ENCODE measurements around the gene PCNT.
"Not testable (repeated sequence)": the region's sequence is repeated elsewhere in the genome, so short reads cannot be mapped to it uniquely, and the experiment has no call there.

The PCNT gene

DNA sequence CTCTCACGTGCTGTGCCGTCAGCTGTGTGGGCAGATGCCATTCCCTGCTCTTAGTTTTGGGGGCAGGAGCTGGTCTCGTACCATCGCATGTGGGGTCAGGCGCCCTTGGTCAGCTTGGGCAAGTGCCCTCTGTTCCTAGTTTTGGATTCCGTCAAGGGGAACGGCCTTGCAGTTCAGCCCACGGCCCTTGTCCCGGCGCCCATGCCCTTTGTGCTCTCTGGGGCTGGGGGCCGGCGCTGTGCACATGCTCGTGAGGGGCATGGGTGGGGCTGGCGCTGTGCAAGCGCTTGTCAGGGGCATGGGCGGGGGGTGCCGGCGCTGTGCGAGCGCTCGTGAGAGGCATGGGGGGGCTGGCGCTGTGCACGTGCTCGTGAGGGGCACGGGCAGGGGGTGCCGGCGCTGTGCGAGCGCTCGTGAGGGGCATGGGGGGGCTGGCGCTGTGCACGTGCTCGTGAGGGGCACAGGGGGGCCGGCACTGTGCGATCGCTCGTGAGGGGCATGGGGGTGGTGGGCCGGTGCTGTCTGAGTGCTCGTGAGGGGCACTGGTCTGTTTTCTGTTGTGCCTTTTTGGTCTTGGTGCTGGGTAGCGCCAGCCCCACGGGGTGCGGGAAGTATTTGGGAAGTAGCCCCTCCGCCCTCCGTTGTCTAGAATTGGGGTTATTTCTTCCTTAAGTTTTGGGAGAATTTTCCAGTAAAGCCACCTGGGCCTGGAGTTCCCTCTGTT, 105.2 kb downstream of the PCNT start:
- no peak for DNase-seq

DNA sequence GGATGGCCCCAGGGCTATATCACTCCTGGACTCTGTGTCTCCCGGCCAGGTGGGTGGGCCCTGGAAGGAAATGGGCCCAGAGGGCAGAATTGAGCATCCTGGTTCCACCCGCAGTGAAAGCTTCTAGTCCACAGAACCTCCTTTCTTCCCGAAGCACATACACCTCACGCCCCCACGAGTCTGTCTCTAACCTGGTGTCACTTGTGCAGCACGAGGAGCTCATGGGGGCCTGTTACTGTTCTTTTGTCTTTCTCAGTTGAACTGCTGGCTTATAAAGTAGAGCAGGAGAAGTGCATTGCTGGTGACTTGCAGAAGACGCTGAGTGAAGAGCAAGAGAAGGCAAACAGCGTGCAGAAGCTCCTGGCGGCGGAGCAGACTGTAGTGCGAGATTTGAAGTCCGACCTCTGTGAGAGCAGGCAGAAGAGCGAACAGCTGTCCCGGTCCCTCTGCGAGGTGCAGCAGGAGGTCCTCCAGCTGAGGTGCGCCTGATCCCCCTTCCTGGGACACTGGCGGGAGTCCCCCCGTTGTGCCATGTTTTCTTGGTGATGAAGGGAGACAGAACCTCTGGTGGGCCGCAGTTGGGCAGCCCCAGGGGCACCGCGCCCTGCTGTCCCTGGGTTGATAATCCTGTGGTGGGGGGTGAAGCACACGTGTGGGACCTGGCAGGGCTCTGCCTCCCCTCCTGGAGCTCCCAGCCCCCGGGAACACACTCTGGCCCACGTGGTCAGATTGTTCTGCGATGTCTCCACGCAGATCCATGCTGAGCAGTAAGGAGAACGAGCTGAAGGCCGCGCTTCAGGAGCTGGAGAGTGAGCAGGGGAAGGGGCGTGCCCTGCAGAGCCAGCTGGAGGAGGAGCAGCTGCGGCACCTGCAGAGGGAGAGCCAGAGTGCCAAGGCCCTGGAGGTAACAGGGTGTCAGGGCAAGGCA, 106.1 kb downstream of the PCNT start:
- DNase-seq, result no peak

DNA sequence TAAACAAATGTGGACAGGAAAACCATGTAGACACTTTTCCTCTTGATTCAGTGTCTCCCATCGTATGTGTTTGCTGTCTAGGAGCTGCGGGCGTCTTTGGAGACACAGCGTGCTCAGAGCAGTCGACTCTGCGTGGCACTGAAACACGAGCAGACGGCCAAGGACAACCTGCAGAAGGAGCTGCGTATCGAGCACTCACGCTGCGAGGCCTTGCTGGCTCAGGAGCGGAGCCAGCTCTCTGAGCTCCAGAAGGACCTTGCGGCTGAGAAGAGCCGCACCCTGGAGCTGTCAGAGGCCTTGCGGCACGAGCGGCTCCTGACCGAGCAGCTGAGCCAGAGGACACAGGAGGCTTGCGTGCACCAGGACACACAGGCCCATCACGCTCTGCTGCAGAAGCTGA, 107.5 kb downstream of the PCNT start:
- DNase-seq, result no peak

DNA sequence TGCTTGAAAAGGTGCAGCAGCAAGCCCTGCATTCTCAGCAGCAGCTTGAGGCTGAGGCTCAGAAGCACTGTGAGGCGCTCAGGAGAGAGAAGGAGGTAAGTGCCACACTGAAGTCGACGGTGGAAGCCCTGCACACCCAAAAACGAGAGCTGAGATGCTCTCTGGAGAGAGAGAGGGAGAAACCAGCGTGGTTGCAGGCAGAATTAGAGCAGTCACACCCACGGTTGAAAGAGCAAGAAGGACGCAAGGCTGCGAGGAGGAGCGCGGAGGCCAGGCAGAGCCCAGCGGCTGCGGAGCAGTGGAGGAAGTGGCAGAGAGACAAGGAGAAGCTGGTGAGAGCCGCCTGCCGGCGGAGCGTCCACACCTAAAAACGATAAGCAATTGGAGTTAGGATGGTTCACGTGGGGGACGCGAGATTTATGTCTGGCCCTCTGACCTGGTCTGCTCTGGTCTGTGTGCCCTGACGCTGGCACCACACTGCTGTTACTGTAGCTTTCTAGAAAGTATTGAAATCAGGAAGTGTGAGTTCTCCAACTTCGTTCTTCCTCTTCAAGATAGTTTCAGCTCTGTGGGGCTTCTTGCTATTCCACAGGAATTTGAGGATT, 108.0 kb downstream of the PCNT start:
- DNase-seq, result no peak

DNA sequence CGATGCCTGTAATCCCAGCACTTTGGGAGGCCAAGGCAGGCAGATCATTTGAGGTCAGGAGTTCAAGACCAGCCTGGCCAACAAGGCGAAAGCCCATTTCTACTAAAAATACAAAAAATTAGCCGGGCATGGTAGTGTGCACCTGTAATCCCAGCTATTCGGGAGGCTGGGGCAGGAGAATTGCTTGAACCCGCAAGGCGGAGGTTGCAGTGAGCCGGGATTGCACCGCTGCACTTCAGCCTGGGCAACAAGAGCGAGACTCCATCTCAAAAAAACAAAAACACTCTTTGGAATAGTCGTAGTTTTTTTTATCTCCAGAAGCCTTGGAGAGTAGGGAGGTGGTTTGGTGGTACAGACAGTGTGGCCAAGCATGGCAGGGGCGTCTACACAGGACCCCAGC, 109.2 kb downstream of the PCNT start:
- DNase-seq, result not testable (repeated sequence)

DNA sequence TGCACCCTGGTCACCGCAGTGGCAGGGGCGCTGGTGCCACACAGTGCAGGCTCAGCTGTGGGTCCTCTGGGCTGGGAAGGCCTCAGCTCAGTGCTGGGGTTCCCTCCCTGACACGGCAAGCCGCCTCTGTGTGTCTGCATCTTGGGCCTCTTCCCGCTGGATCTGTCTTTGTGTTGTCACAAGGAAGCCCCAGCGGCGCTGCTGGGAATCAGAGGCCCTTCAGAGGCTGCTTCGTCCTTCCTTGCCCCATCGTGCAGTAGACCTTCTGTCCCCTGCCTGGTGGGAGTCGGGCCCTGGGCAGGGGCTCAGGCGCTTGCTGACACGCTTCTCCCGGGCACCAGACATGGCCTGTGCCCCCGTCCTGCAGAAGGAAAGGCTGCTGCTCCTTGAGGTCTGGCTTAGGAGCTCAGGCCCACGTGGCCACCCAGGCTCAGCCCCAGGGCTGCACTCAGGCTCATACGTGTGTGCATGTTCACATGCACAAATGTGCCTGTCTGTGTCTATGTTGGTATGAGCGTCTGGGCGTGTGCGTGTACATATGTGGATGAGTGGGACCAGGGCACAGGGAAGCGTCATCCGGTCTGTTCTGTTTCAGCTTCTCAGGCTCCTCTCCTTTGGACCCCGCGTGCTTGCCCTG, 110.5 kb downstream of the PCNT start:
- no peak for DNase-seq

DNA sequence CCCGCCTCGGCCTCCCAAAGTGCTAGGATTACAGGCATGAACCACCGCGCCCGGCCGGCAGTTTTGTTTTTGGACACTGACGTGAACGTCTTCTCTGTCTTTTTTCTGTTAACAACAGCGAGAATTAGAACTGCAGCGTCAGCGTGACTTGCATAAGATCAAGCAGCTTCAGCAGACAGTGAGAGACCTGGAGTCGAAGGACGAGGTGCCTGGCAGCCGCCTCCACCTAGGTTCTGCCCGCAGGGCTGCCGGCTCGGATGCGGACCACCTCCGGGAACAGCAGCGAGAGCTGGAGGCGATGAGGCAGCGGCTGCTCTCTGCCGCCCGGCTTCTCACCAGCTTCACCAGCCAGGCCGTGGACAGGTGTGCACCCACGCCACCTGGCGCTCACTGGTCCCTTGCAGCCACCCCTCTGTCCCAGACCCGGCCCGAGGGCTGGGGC, 111.9 kb downstream of the PCNT start:
- DNase-seq, result no peak

DNA sequence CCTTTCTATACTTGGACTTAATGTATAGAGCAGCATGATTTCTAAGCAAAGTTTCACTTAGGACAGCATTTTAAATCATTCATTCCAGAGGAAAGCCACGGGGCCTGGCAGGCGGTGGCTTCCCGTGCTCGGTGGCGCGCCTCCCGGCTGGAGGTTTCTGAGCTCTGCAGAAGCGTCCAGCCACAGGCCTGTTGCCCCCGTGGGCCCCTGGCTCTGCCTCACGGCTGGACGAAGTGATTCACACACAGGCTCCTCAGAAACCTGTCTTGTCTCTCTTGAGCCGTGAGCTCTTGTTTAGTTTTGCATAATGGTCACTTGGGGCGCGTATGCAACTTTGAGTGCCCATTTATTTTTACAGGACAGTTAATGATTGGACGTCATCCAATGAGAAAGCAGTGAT, 112.7 kb downstream of the PCNT start:
- no peak for DNase-seq

DNA sequence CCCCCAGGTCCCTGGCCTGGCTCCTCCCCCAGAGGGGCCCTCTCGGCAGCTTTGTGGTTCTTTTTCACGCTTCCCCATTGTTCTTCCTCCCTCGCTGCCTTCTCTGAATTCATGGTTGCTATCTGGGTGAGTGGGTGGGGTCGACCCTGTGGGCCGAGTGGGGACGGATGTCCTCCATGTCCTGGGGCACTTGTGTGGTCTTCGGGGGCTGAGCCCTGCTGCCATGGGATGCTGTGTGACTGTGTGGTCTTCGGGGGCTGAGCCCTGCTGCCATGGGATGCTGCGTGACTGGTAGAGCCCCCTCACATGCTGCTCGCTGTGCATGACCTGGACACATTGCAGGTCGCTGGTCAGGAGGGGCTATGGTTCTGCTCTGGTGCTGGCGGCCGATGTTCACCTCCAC, 113.1 kb downstream of the PCNT start:
- no peak for DNase-seq

DNA sequence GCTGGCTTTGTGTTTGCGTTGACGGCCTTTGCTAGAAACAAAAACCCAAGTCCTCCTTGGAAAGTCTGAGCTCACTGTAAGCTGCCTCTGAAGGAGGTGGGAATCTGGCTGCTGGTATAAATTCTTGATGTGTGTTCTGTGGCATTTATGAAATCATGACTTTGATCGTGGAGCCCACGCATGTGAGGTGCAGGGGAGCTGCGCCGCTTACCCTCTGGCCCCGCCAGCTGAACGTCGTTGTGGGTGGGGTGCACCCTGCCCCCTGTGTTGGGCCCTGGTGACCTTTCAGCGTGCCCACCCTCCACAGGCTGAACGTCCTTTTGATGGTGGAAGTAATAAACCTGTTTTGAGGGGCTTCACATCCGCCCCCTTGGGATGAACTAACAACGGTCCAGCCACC, 113.6 kb downstream of the PCNT start:
- no peak for DNase-seq

DNA sequence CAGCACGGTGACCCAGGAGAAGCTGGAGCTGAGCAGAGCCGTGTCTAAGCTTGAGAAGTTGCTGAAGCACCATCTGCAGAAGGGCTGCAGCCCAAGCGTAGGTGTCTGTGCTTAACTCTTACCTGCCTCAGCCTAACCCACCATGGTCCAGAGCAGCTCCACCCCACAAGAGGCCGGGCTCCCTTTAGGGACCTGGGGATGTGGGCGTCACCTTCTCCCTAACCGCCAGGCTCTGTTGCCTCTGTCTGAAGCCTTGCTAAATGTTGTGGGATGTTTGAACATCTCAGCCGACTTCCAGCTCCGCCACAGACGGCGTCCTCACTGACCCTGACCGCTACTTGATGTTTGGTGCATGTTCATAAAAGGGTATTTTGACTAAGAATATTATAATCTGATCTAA, 114.3 kb downstream of the PCNT start:
- no peak for DNase-seq

DNA sequence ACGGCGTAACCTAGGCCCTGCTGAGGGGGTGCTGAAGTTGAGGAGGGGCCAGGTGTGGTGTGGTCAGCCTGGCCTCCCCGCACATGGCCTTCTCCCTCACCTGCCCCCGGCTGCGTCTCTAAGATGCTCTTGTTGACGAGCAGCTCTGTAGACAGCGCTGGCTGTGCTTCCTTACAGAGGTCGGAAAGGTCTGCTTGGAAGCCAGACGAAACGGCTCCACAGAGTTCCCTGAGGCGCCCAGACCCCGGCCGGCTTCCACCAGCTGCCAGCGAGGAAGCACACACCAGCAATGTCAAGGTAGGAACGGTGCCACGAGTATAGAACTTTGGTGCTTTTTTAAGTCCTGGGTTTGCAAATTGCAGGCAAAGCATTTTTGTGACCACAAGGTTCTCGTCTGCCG, 116.0 kb downstream of the PCNT start:
- no peak for DNase-seq

DNA sequence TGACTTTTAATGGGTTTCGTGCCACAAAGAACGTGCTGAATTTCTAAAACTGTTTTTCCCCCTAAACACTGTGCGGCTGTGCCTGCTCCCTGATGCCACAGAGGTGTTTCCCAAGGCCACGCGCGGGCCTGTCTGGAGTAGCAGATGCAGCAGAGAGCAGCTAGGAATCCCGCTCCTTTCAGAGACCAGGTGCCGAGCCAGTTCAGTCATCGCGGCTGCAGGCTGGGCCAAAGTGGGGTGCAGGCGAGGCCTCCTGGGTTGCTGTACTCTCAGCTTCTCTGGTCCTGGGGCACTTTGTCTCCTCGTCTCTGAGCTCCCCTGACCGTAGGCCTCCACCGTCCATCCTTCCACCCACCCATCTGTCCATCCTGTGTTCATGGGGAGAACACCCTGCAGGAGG, 117.4 kb downstream of the PCNT start:
- DNase-seq, result no peak

DNA sequence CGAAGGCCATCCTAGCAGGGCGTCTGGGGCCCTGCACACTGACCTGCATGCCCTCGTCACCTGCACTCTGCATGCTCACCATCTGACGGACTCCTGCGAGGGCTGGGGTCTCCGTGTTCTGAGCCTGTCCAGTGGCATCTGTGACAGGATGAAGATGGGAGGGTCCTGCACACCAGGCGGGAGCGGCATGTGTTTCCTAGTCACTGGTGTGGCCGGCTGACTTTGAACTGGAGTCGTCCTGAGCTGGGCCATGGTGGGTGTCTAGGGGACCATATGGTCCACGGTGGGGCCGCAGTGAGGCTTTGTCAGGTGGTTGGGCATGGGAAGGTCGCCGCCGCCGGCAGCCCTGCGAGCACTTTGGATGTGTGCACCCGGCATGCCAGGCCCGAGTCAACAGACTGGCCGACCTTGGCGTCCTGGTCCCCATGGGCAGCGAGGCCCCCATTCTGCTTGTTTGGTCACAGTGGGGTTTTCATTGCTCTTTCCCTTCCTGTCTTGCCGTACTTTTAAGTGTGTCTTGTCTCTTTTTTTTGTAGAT, 118.1 kb downstream of the PCNT start:
- DNase-seq, result no peak

DNA sequence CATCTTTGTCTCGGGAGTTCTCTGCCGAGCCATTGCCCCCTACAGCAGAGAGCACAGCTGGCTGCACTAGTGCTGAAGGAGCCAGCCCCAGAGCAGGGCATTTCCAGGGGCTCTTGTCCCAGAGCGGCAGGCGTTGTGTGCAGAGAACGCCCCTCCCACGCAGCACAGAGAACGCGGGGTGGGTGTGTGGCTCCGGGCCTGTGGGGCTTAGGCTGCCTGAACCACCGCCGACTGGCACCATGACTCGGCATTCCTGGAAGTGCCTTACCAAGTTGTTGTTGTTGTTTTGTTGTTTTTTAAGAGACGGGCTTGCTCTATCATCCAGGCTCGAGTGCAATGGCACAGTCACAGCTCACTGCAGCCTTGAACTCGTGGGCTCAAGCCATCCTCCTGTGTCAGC, 119.0 kb downstream of the PCNT start:
- DNase-seq, result no peak

DNA sequence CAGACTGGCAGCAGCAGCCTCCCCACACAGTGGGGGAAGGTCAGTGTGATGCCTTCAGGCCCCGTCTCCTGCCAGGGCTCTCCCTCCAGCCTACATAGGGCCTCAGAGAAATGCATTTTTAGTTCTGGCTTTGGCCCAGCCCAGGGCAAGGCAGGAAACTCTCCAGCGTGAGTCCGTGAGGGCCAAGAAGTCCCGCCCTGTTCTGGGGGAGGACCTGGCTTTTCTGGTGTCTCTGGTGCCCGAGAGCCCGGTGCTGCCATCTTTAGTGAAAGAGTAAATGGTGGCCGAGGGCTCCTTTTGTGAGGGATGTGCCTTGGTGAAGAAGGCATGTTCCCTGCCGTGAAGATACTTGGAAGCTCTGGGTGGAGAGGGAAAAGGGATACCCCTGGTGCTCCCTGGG, 120.0 kb downstream of the PCNT start:
- no peak for DNase-seq

DNA sequence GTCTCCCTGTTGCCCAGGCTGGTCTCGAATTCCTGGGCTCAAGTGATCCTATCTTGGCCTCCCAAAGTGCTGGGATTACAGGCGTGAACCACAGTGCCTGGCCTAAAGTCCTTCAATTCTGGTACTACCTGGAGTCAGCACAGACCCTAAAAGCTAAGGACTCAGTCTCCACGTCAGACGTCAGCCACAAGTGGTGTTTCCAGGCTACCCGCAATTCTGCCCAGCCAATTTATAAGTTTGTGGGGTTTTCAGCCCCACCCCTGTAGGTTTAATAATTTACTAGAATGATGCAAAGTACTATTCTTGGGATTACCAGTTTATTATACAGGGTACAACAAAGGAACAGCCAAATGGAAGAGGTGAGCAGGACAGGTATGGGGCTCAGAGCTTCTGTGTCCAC, 124.2 kb downstream of the PCNT start:
- DNase-seq, result no peak

DNA sequence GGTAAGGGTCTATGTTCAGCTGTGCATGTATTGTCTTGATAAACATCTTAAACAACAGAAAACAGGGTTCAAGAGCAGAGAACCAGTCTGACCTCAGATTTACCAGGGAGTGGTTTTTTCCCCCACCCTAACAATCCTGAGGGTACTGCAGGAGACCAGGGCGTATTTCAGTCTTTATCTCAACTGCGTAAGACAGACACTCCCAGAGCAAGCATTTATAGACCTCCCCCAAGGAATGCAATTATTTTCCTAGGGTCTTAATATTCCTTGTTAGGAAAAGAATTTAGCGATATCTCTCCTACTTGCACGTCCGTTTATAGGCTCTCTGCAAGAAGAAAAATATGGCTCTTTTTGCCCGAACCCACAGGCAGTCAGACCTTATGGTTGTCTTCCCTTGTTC, 124.9 kb downstream of the PCNT start:
- DNase-seq, result not testable (repeated sequence)

DNA sequence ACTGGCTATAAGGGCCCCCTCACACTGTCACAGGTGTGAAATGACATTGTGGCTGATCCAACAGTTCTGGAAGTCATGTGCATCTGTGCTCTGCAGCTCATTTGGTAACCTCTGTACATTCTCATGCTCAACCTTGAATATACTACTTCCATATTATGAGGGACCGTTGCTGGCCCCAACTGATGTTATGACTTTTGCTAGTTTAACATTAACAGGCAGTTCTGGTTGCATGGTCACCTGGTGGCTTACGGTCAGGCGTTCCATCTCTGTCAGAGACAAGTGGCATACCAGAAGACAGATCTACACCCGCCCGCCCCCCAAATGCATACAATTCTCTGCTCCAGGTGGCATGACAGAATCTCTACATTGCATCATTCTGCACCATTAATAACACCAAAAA, 128.8 kb downstream of the PCNT start:
- DNase-seq, result no peak

DNA sequence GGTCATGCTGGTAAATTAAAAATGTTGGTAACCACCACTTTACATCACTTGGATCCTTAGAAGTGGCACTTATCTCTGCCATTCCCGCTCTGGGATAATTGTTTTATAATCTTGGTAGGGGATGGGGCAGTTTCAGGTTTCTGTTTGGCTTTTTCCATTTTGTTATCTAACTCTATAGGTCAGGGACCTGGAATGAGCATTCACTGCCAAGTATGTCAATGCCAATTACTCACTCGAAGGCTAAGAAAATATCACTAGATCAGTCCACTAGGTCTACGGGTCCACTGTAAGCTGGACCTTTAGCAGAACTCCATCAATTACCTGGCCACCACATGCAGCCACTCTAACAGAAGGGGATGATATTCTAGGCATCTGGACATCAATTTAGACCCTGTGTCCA, 130.2 kb downstream of the PCNT start:
- DNase-seq, result no peak

DNA sequence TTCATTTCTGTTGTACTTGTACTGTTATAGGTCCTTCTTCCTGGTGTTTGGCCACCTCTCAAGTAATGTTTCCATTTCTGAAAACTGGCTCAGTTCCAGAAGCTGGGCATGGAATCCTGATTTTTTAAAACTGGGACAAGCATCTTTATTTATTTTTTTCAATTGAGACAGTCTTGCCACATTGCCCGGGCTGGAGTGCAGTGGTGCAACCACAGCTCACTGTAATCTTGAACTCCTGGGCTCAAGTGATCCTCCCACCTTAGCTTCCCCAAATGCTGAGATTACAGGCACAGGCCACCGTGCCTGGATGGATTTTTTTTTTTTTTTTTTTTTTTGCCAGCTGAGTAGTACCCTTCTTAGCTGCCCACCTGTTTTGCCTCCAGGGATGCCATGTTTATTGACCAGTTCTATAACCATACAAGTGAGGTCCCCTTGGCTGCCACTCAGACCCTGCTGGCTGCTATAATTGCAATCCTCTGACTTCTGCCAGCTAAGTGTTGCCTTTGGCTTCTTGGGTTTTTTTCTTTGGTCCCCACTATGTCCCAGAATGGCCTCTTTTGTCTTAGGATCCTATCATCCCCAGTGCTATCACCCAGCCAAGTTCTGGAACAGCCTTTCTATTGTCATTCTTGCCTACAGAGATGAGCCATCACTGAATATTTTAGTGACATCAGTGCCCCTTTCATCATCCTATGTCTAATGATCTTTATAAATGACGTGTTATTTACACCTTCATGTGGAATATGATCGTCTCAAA, 130.9 kb downstream of the PCNT start:
- DNase-seq, result no peak

Measured in activated naive CD4-positive, alpha-beta T cell treated with Interleukin-2 at 50 U/mL for 16 hours (primary cell).